HG02678 (cell line): Measurements from ENCODE around the gene TAF7.
A peak's percentile ranks its signal among the peaks of the same experiment; 100 is the strongest.
"Not testable (repeated sequence)": the region's sequence is repeated elsewhere in the genome, so short reads cannot be mapped to it uniquely, and the experiment has no call there.

Source experiments
- ATAC-seq: cut with Tn5 transposase; IDR thresholded peaks from one replicate; pipeline ENCODE4 v1.9.1; 2021; ENCODE audit warnings: mild to moderate bottlenecking, moderate library complexity; ENCODE audit not compliant: unreplicated experiment

Gene TAF7, protein sequence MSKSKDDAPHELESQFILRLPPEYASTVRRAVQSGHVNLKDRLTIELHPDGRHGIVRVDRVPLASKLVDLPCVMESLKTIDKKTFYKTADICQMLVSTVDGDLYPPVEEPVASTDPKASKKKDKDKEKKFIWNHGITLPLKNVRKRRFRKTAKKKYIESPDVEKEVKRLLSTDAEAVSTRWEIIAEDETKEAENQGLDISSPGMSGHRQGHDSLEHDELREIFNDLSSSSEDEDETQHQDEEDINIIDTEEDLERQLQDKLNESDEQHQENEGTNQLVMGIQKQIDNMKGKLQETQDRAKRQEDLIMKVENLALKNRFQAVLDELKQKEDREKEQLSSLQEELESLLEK

GRCh38 chr5:141320225-141321169, at the start of gene TAF7:
Gene TAF7 (minus strand): TSS chr5:141320784. CDS start chr5:141320044, 740 bp downstream.
- peak; percentile 94 for ATAC-seq

GRCh38 chr5:141366016-141366896, 45.7 kb upstream of the TAF7 start:
- ATAC-seq = no peak

- no peak for ATAC-seq
Observed at GRCh38 chr5:141363952-141364660, 43.5 kb upstream of the TAF7 start, which contains the start of gene PCDHGA5. Gene PCDHGA5 (plus strand): TSS chr5:141364162. CDS start chr5:141364331, 169 bp downstream.

DNA sequence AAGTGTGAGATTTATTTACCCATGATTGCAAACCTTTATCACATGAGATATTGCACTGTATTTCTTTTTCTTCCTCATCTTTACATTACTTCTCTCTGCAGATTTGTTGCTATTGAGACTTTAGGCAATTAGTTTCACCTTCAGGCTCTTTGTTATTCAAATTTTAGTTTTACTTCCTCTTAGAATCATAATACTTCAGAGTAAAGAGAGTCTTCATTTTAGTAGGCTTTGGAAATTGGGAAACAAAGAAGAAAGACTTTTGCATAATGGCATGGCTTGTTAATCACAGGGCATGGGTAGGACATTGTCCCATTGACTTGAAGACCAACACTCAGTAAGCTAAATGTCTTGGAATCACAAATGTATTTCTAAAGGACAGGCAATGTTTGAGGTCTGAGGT, 42.1 kb upstream of the TAF7 start:
- no peak for ATAC-seq

DNA sequence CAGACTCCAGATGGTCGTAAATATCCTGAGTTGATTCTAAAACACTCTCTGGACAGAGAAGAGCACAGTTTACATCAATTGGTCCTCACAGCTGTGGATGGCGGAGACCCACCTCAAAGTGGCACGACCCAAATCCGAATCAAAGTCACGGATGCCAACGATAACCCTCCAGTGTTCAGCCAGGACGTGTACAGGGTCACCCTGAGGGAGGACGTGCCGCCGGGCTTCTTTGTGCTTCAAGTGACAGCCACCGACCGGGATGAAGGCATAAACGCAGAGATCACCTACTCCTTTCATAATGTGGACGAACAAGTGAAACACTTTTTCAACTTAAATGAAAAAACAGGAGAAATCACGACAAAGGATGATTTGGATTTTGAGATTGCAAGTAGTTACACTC, 40.1 kb upstream of the TAF7 start:
- ATAC-seq = no peak

GRCh38 chr5:141359790-141360426, 39.3 kb upstream of the TAF7 start, which contains the start of gene PCDHGB2:
Gene PCDHGB2 (plus strand): TSS chr5:141359994. CDS start chr5:141360136, 142 bp downstream.
- ATAC-seq = peak; percentile 73

DNA sequence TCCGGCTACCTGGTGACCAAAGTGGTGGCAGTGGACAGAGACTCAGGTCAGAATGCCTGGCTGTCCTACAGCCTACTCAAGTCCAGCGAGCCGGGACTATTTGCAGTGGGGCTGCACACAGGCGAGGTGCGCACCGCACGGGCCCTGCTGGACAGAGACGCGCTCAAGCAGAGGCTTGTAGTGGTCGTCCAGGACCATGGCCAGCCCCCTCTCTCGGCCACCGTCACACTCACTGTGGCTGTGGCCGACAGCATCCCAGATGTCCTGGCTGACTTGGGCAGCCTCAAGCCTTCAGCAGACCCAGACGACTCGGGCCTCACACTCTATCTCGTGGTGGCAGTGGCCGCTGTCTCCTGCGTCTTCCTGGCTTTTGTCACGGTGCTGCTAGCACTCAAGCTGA, 36.4 kb upstream of the TAF7 start:
- no peak for ATAC-seq

DNA sequence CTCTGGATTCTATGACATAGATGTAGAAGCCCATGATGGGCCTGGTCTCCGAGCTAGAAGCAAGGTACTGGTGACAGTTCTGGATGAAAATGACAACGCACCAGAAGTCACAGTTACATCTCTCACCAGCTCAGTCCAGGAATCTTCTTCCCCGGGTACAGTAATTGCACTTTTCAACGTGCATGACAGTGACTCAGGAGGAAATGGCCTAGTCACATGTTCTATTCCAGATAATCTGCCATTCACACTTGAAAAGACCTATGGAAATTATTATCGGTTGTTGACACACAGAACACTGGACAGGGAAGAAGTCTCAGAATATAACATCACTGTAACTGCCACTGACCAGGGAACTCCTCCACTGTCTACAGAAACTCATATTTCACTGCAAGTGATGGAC, 35.5 kb upstream of the TAF7 start:
- no peak for ATAC-seq

GRCh38 chr5:141355641-141356040, 35.1 kb upstream of the TAF7 start:
- ATAC-seq = no peak

- no peak for ATAC-seq
Observed at GRCh38 chr5:141354900-141355469, 34.4 kb upstream of the TAF7 start, which contains the start of gene PCDHGA4. Gene PCDHGA4 (plus strand): TSS chr5:141355021. CDS start chr5:141355108, 87 bp downstream.

DNA sequence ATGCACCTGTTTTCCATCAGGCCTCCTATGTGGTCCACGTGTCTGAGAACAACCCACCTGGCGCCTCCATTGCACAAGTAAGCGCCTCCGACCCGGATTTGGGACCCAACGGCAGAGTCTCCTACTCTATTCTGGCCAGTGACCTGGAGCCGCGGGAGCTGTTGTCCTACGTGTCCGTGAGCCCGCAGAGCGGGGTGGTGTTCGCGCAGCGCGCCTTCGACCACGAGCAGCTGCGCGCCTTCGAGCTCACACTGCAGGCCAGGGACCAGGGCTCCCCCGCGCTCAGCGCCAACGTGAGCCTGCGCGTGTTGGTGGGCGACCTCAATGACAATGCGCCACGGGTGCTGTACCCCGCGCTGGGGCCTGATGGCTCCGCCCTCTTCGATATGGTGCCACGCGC, 31.0 kb upstream of the TAF7 start:
- ATAC-seq = no peak

DNA sequence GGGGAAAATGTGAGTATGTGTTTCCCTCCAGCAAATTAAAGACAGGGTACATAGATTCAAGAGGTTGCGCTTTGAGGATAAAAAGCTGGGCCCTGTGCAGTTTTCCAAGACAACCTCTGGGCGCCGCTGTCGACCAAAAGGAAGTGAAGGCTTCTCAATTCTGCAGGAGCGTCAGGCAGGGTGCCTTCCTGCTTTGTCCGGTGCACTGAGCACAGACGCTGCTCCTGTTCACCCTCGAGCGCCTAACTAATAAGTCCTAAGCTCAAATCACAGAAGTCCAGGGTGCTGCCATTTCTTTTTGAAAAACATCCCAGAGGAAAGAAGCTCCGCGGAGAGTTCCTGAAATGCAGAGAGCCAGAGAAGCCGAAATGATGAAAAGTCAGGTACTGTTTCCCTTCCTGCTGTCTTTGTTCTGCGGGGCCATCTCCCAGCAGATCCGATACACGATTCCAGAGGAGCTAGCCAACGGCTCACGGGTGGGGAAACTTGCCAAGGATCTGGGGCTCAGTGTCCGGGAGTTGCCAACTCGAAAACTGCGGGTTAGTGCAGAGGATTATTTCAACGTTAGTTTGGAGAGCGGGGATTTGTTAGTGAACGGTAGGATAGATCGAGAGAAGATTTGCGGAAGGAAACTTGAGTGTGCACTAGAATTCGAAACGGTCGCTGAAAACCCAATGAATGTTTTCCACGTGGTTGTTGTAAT, 29.5 kb upstream of the TAF7 start, which contains the start of gene PCDHGB1:
Gene PCDHGB1 (plus strand): TSS at position 183 of the 703 bp plus-strand sequence. CDS start 162 bp downstream, at position 345.
- ATAC-seq = no peak

DNA sequence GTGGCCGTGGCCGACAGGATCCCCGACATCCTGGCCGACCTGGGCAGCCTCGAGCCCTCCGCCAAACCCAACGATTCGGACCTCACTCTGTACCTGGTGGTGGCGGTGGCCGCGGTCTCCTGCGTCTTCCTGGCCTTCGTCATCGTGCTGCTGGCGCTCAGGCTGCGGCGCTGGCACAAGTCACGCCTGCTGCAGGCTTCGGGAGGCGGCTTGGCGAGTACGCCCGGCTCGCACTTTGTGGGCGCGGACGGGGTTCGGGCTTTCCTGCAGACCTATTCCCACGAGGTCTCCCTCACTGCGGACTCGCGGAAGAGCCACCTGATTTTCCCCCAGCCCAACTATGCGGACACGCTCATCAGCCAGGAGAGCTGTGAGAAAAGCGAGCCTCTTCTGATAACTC, 25.4 kb upstream of the TAF7 start:
- not testable (repeated sequence) for ATAC-seq

DNA sequence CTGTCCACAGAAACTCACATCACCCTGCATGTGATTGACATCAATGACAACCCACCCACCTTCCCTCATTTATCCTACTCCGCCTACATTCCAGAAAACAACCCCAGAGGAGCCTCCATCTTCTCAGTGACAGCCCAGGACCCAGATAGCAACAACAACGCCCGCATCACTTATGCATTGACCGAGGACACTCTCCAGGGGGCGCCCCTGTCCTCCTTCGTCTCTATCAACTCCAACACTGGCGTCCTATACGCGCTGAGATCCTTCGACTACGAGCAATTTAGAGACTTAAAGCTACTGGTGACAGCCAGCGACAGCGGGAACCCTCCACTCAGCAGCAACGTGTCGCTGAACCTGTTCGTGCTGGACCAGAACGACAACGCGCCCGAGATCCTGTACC, 24.7 kb upstream of the TAF7 start:
- ATAC-seq = no peak

GRCh38 chr5:141343953-141344463, 23.4 kb upstream of the TAF7 start:
- no peak for ATAC-seq

- no peak for ATAC-seq
Observed at GRCh38 chr5:141343242-141343952, 22.8 kb upstream of the TAF7 start, which contains the start of gene PCDHGA3. Gene PCDHGA3 (plus strand): TSS chr5:141343829. CDS start chr5:141344034, 205 bp downstream.

GRCh38 chr5:141342773-141343172, 22.2 kb upstream of the TAF7 start:
- no peak for ATAC-seq
